NK-92 (cell line): ENCODE results near the gene PRKD1.

Source experiments
- DNase-seq: peaks from one replicate; lab custom pipeline; 2025; ENCODE audit not compliant: unreplicated experiment; lab: John Stamatoyannopoulos, UW

PRKD1 gene

DNA sequence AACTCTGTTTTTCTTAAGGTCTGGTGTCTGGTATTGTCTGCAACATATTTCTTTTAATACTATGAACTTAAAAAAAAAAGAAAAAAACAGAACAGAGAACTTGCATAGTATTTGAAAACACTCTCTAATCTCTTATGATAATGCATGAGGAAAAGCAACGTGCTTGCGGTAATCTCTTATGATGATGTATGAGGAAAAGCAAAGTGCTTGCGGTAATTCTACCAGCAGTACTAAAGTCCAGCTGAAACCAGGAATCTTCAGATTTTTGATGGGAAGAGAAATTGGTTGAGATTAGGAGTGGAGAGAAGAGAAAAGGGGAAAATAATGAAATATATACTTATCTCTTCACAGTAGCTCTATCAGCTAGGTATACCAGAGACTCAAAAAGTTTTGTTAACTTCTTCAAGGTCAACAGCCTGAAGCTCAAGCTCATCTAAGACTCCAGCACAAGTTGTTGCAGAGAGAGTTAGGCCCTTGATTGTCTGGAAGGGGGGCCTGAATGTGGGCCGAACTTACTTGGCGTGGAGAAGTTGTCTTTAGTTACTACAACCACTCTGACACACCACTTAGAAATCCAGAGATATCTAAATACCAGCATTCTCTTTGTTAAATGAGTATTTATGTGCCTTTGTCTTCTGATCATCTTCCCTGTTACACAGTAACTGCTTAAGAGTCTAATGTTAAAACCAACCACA is 240.4 kb downstream of the PRKD1 start:
- no peak for DNase-seq

DNA sequence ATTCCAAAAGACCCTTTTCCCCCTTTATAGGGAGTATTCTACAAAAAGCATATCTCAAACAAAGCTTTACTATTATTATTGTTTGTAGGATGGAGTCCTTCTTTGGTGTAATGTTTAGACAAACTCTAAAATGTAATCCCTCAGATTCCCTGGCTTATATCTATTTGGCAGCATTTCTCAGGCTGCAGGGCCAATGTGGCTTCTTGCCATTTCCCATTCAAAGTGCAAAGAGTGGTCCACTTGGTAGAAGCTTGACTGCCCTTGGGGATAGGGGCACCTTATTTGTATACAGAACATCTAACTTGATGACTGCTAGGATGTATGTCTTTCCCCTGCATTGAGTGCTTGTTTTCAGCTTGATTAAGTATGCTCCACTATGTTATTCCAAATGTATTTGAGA is 242.7 kb downstream of the PRKD1 start:
- DNase-seq, result no peak

DNA sequence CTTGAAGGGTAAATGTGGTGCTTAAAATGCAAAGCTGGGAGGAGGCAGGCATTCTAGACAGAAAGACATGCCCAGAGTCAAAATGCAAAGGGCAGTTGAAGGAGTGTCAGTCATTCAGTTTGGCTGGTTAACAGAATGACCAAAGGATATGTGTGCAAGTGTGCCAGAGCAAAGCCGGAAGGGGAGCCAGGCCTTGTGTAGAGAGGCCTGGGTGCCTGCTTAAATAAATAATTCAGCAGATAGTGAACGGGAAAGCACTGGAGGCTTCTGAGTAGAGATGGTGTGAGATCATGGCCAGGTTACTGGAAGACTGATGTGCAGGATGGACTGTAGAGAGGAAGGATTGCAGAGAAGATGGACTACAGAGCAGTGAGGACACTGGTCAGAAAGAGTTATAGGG is 244.9 kb downstream of the PRKD1 start:
- no peak for DNase-seq

DNA sequence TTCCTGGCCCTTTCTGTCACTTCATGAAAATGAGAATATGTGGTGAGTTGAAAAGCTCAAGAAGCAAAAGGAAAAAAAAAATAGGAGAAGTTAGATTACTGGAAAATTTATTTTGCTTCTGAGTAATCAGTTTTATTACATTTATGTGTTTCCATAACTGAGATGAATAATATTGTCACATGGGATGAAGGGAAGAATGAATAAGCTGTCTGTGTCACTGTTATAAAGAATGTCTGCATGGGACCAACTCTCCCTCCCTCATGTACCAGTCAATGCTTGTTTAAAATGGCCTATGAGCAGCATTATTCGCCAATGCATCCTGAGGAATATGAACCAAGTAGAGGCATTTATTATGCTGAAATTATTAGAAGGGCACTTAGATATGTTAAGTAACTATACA is 246.3 kb downstream of the PRKD1 start:
- no peak for DNase-seq

DNA sequence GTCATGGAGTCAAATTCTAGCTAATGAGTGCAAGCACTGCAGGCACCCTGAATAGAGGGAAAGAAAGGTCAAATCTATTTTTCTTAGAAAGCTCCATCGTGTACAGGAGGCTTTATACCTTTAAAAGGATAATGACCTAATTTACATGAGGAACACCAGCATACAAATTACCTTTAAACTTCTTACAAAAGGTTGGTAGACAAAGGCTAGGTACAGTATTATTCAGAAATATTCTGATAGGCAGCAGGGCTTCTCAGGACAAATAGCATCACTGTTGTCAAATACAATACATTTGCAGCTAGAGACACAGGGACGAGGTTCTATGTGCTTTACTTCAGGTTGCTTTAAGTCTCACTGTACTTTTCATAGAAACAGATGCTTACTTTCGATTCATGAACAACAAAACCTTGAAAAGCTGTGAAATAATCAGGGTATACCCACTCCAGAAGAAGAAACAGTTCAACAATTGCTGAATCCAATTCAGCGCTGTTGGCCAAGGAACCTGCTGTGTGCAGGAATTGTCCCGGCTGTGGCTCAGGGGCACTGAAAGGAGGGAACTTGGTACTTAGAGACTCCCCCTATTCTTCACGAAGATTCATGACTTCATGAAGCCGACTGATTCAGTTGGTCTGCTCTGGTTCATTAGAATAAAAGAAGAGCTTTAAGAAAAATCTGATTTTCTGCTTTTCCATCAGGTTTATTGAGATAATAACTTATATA is 252.9 kb downstream of the PRKD1 start:
- DNase-seq, result no peak

DNA sequence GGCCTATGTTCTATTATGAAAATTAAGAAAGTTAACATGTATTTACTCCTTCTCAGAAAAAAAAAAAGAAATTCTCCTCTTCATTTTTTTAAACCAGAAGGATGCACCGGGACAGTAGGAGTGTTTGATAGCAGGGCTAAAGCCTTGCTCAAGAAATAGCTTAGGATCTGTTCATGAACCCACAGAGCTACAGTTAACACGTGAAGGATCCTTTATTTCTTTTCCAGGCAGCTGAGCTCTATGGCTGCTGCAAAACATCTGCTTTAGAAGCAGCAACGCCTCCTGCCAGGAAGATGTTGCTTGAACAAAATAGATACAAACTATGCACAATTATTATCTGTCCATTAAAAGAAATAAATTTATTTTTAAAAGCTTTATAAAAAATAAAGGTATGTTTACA is 254.8 kb downstream of the PRKD1 start:
- no peak for DNase-seq

DNA sequence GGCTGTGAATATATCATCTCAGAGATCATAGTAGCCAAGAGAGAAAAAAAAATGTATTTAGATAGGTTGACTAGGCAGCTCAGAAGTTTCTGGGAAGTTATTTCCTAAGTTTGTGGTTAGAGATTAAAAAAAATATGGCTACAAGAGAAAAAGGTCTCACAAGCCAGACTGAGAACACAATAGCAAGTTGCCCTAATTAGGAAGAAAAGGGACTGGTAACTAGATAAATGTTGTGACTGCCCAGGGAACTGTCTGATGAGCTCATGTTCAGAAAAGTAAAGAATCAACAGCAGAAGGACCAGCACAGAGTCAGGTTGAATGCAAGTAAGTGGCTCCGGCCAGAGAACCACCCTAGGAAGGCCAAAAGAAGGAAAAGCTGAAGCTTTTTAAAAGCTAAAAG is 256.6 kb downstream of the PRKD1 start:
- no peak for DNase-seq

DNA sequence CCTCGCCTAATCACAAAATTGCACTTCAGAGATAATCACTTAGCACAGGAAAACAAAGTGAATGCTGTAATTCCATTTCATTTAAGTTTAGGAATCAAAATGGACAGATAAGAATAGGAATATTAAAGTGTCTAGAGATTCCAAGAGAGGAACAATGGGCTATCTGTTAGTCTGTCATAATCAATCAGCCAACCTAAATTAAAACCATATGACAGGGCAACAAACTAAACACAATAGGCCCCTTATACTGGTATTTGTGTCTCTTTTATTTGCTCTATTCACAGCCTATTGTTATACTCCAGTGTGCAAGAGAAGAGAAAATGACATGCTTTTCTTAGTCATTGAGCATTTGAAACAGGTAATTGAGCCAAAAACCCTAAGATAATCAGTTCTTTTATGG is 259.4 kb downstream of the PRKD1 start:
- DNase-seq, result no peak

DNA sequence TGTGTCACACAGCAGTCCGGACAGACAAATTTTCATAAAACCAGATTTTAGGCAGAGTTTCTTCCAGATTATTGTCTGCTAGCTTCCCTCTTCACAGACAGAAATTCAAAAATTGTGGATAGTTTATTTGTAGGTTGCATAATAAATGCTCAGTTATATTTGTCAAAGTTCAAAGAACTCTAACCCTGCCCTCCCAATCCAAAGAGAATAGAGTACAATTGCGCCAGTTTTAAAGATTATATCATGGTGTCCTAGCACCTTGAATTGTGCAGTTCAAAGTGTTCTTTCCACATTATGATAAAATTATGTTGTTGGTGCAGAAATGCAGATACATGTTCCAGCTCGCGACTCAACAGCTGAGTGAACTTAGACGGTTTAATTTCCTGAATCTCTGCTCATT is 263.1 kb downstream of the PRKD1 start:
- no peak for DNase-seq

DNA sequence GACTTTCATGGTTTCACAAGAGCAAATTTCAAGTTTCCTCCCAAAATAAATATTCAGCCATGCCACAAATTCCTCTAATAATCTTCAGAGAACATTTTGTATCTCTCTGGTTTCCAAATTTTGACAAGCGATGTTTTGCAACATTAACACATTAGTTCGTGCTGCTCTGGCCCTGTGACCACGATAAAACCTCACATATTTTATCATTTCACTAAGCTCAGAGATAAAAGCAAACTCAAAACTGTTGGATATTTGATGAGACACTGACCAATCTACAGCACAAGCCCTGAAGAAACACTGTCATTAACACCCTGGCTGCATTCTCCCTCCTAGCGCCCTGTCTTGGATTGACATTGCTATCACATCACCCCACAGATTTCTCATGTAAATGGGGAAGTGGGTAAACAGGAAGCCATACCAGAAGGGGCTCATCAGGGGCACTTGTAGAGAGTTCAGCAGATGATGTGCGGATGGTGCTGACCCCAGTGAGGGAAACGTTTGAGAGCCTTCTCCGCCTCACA is 264.3 kb downstream of the PRKD1 start:
- DNase-seq, result no peak

DNA sequence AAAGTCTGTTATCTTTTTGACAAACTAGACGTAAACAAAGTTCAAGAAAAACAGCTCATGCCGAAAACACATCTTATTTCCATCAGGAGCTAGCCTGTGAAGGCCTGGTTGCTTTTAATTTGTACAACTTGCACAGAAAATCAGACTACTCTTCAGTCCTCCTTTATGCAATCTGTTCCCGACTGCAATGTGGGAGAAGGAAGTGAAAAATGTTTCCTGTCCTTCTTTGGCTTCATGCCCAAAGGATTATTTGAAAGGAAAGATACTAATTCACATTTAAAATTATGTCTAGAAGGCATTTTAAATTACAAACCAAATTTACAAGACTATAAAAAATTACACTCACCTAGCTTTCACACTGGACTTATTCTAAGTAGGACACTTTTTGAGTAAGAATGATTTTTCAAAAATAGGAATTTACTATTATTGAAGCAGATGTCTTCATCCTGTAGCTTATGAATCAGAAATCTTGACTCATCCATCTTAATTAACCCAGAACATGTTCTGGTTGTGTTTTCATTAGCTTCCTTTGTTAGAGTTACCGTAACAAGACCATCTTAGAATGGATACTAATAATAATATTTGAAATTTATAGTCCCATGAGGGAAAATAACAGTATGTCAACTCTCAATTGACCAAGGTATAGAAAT is 272.6 kb downstream of the PRKD1 start:
- no peak for DNase-seq

DNA sequence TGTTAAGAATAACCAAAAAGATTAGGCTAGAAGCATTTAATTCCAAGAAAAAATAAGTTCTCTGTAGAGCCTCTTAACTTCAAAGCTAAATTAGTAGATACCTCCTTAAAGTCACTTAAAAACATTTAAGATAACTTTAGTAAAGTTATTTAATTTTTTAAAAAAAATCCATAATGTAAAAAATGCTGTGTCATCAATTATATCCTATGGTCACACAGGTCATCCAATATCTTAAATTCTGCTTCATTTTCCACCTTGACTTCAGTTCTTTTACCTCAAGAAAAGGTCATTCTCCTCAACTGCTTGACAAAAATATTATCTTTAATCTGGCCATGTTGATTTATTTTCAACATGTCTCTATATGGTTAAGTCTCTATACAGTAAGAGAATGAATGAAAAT is 274.3 kb downstream of the PRKD1 start:
- no peak for DNase-seq

DNA sequence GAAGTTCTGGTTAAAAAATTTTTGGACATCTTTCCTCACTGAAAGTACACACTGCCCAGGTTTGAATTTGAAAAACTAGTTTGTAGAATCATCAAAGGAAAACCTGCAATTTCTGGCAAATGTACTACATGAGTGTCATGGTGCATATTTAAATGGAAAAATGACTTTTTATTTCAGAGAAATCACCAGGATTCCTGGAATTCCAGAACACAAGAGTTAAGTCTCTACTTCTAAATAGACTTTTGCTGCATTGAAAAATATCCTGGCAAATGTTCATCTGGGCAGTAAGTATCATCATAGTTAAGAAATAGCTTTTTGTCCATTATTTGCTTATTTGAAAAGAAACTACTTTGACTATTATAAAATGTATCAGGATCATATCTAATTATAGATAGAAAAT is 275.1 kb downstream of the PRKD1 start:
- DNase-seq, result no peak

DNA sequence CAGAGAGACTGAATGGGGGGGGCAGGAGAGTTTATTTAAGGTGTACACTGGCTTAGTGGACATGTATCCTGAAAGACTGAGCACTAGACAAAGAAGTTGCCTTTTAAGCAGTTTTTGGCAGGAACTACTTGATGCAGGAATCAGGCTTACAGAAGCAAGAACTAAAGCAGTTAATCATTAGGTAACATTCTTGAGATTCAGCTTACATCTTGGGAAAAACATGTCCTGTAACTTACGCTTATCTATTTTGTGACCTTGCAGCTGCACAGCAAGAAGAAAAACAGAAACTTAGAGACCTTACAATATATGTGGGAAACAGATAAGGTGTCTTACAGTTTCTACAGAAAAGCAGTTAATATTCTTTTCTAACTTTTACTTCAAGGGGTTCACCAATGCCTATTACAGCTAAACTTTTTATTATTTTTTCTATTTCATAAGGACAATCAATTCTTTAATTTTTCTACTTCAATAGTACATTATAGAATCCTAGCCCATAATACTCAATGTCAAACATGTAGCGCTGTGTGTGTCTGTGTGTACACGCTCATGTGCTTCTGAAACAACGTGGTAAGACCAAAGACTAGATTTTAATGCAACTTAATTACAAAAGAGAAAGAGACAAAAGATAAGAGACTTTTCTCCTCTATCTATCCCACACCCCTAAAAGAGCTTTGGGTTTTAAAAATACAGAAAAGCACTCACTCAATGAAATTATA is 276.9 kb downstream of the PRKD1 start:
- no peak for DNase-seq

DNA sequence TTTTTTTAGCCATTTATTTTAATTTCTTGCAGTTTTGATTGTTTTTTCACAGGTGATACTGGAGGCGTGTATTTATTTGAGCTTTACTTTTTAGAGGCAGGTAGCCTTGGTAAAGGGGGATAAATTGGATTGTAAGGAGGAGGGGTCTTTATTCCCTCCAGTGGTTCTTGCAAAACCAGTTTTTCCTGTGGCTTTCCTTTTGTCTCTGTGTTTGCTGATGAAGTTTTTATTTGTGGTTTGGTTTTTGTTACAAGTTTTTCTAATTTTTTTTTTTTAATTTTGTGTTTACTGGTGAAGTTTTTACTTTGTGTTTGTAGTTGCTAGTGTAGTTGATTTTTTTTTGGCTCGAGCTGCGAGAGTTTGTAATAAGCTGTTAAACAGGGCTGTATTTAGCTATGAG is 278.5 kb downstream of the PRKD1 start:
- DNase-seq, result no peak

DNA sequence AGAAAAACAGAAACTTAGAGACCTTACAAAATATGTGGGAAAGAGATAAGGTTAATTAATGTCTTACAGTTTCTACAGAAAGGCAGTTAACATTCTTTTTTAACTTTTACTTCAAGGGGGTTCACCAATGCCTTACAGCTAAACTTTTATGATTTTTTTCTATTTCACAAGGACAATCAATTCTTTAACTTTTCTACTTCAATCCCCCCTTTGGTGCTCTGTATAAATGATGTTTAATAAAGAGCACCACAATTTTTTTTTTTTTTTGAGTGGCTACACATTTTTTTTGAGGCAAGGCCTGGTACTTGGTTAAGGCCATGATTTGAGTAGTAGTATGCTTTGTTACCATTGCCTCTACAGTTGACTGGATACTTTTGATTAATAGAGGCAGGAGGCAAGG is 279.6 kb downstream of the PRKD1 start:
- DNase-seq, result no peak

DNA sequence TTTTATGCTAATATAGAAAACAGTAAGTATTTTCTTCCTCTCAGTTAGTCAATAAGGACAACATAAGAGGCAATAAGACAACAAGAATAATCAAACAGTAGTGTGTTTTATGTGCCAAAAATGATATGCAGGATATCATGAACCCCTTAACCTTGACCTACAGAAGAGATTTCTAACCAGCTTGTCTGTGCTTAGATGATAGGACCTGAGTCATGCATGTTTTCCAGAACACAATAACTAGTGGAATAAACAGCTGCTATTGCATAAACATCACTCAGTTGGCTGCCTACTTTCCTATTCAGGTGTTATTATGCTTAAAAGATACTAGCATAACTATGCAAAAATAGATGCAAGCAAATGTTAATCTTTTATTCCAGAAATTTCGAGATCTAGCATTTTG is 282.5 kb downstream of the PRKD1 start:
- no peak for DNase-seq

DNA sequence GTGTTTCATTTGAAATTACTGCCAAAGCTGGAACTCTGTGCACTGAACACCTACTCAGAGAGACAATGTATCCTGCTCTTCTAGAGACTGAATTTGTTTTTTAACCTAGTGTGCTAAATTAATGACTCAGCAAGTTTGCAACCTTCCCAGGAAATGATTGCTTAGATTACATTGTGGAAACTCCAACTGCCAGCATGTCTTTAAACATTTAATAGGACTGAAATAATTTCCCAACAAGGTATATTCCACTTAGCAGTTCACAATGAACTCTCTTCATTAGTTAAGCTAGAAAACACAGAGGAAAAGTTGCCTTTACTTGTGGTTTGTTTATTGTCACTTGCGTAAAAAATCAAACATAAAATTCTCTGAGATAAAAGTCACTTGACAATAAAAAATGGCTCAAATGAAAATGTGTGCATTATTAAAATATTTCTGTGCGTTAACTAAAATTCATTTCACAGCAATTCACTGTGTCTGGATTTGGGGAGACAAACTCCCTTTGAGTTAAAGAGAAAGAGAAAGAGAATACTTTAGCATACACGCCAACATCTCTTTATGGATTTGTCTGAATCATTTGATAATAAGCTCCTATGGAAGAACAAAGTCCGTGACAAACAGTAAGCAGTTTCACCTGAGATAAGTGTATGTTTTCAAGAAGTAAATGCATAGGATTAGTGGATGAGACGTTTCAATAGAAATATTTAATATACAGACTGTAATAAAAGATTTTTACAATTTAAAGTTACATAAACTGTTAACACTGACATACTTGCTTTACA is 284.0 kb downstream of the PRKD1 start:
- no peak for DNase-seq

DNA sequence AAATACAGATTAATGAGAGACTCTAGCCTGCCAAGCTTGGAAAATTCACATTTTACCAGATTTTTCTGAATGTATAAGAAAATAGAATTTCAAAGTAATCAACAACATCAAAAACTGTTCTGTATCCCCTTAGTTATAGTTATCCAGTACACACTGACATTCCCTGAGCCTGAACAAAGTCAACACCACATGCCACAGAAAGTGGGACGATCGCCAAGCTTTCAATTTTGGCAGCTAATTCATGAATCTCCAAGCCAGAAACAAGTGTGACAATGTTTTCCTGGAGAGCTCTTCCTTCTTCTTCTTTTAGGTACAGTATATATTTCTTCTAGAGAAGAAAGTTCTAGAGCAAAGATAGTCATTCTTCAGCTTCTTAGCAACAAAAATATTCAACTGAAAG is 290.2 kb downstream of the PRKD1 start:
- no peak for DNase-seq

DNA sequence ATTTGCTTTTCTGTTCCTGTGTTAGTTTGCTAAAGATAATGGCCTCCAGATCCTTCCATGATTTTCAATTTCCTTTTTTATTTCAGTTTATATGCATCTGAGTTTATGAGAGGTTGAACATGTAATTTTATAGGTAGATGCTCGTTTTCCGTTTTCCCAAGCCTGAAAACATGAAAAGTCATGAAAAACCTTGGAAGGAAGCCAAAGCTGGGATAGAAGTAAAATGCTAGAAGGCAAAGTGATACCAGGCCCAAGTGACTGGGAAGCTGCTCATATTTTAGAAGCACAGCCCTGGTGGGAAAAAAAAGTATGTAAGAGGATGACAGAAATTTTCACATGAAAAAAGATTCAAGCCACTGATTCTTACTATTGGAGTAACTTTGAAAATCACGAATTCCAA is 290.8 kb downstream of the PRKD1 start:
- no peak for DNase-seq
